HTR-8/SVneo (cell line): Measurements from ENCODE around the gene GATA3.

Source experiments
- DNase-seq: peaks from one replicate; pipeline ENCODE4 v3.0.0; 2011; ENCODE audit warnings: low spot score, mixed read lengths; ENCODE audit not compliant: insufficient read length
- FAIRE-seq: peaks from 2 replicates; lab custom pipeline; 2011; peaks lifted over from hg19 to GRCh38; lab: Jason Lieb, UNC

Gene GATA3

GRCh38 chr10:8049865-8050555 lies 4.5 kb upstream of the GATA3 start:
- DNase-seq: no peak
- FAIRE-seq: no peak

DNA sequence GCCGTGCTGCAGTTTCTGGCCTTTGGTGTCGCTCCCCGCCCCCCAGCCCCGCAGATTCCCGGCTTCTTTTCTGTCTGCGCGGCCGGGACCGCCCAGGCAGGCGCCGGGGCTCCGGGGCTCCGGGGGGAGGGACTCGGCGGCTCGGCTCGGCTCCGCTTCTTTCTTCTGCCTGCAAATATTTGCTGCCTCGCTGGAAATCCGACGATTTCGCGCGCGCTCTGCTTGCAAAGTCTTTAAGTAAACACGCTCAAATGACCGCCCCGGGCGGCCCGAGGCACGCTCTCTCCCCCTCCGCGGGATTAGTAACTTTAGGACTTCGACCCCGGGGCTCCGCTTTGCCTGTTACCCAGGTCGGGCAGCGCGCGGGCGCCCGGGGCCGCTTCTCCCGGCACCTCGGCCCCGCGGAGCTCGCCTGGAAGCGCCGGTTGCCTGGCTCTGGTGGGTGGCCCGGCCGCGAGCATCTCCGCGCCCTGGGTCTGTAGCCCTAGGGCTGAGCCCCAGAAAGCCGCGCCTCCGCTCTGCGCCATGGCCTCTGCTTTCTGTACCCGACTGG lies 3.9 kb upstream of the GATA3 start:
- DNase-seq (no peak), FAIRE-seq (no peak)

GRCh38 chr10:8051109-8051821 lies 3.2 kb upstream of the GATA3 start:
- FAIRE-seq: no peak
- DNase-seq: no peak

GRCh38 chr10:8051851-8052257 lies 2.6 kb upstream of the GATA3 start:
- FAIRE-seq (no peak), DNase-seq (no peak)

- FAIRE-seq (no peak), DNase-seq (no peak)
Measured at GRCh38 chr10:8052341-8052955, 2.0 kb upstream of the GATA3 start.

DNA sequence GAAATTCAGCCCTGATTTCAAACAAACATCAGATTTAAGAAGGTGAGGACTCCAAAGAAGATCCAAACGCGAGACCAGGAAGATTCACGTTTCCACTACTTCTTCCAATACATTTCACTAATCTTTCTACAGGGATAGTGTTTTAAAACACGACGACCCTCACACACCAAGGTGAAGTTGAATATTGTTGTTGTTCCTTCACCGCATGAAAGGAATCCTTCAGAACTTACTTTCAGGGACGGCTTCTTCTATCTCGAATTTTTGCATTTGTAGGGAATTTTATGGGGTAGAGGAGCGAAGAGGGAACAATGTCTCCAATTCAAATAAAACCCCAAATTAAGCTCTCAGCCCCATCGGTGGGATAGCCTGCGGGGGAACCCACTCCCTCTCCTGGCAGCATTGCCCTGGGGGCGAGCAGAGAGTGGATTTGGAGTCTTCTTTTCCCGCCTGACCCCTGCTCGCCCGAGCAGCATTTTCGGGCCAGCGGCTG lies 1.5 kb upstream of the GATA3 start:
- FAIRE-seq (no peak), DNase-seq (no peak)

- FAIRE-seq (peak; percentile 16), DNase-seq (peak; percentile 93)
Measured at GRCh38 chr10:8053446-8054243, 843 bp upstream of the GATA3 start.

DNA sequence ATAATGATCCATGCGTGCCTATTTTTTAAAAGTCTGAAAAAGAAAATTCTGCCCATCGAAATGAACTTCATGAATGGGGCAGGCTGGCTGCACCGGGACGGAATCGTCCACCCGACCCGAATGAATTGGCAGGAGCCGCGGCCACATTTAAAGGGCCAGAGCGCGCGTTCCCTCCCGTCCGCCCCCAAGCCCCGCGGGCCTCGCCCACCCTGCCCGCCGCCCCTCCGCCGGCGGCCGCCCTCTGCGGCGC lies 319 bp upstream of the GATA3 start:
- no peak for FAIRE-seq
- no peak for DNase-seq

GRCh38 chr10:8055420-8056349 lies 1.2 kb downstream of the GATA3 start:
- DNase-seq: no peak
- no peak for FAIRE-seq

GRCh38 chr10:8056378-8056777 lies 1.9 kb downstream of the GATA3 start:
- FAIRE-seq (no peak), DNase-seq (no peak)

GRCh38 chr10:8056871-8057331 lies 2.4 kb downstream of the GATA3 start:
- DNase-seq: no peak
- FAIRE-seq: no peak

DNA sequence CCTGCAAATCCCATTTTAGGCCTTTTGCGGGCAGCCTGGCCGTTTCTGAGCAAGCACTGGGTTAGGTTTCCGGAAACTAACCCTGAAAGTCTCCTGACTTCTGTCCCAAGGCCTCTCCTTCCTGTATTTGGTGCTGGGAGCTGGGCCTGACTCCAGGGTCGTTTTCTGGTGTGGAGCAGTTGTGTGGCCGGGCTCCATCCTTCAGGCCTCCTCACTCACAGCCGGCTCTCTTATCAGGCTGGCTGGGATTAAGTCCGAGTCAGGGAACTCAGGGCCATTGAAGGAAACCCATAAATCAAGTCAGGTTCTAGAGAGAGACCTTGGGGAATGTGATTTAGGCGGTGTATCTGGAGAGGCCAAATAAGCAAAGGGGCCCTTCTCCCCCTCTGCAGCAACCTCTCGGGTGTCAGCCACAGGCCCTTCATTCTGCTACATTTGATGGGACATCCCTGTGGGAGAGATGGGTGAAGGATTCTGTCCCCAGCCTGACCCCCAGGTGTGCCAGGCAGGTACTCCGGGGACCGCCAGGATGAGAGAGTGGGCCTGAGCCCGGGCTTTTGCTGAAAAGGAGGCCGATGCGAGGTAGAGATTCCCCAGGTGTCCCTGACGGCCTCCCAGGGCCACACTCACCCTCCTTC lies 3.3 kb downstream of the GATA3 start:
- no peak for DNase-seq
- no peak for FAIRE-seq

- no peak for FAIRE-seq
- DNase-seq: no peak
Measured at GRCh38 chr10:8058274-8059111, 4.0 kb downstream of the GATA3 start.

GRCh38 chr10:8059191-8059936 lies 4.9 kb downstream of the GATA3 start:
- DNase-seq (no peak), FAIRE-seq (no peak)

GRCh38 chr10:8060010-8060703 lies 5.7 kb downstream of the GATA3 start:
- DNase-seq (no peak), FAIRE-seq (no peak)

DNA sequence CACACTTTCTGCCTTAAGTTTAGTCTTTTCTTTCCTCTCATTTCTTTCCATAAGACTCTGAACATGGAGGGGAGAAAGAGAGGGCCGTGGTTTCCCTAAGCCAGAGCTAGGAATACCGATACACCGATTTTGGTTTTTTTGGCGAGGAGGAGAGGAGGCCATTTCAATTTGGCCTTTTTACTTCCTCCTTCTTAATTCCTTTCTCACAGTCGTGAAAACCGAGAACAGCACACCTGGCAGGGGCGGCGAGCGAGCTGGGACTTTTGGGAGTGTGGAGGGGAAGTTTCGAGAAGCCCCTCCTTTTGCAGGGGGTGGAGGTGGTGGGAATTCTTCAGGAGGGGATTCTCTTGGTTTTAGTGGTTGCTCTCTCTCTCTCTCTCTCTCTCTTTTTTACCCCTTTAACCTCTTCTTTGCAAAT lies 6.2 kb downstream of the GATA3 start:
- DNase-seq (no peak), FAIRE-seq (no peak)
